Uterus (tissue), 4 donors: ENCODE results near the gene RARB. TPM values are rescaled to one million over a fixed set of nuclear protein-coding genes. Genes with fewer than 3 reads are reported as not detected.

Experiments used
- DNase-seq, 2 donors: peaks; one replicate each; pipeline ENCODE4 v3.0.0-alpha.2; 2019 to 2020
- H3K27ac ChIP-seq, 2 donors: fragments of 200-600 bp; sonication (generic); 1 replicate in 1 of 2; 2 replicates in 1 of 2; pipeline ENCODE4 v1.5.1; 2016 to 2018
- H3K27me3 ChIP-seq, 2 donors: fragments of 200-600 bp; sonication (generic); one replicate each; pipeline ENCODE4 v1.5.1; 2018 to 2019; ENCODE audit warnings: control low read depth in 1 of 2
- H3K36me3 ChIP-seq, 2 donors: fragments of 200-600 bp; sonication (generic); one replicate each; pipeline ENCODE4 v1.5.1; 2019; ENCODE audit warnings: control low read depth in 1 of 2
- H3K4me1 ChIP-seq, 2 donors: fragments of 200-600 bp; sonication (generic); one replicate each; pipeline ENCODE4 v1.5.1; 2018 to 2019; ENCODE audit warnings: control low read depth in 1 of 2
- H3K4me3 ChIP-seq, 2 donors: fragments of 200-600 bp; sonication (generic); 1 replicate in 1 of 2; 2 replicates in 1 of 2; pipeline ENCODE4 v1.5.1; 2018 to 2019; ENCODE audit warnings: mild to moderate bottlenecking in 1 of 2
- H3K9me3 ChIP-seq, 2 donors: fragments of 200-600 bp; sonication (generic); one replicate each; pipeline ENCODE4 v1.5.1; 2019; ENCODE audit warnings: control low read depth in 1 of 2
- CTCF ChIP-seq, 4 experiments: fragments of 200-600 bp in 2 of 4; fragments of 450-650 bp in 2 of 4; sonication (generic) in 2 of 4; IDR thresholded peaks; one replicate each; pipeline ENCODE4 v1.5.1; 2016 to 2019; ENCODE audit warnings: antibody characterized with exemption in 4 of 4, mild to moderate bottlenecking in 2 of 4, moderate library complexity in 1 of 4
- POLR2A ChIP-seq, 2 donors: fragments of 450-650 bp; IDR thresholded peaks; one replicate each; pipeline ENCODE4 v1.6.1; 2016; ENCODE audit warnings: antibody characterized with exemption in 2 of 2, mild to moderate bottlenecking in 1 of 2, moderate library complexity in 1 of 2
- intact Hi-C: fragments of 100-400 bp; cut with DNase I; formaldehyde crosslinking; loops from one replicate; pipeline ENCODE4 v1.15.1; 2023; ENCODE audit warnings: low total_unique reads
- total RNA-seq, 4 donors: library from RNA; depleted of rRNA in 3 of 4; stranded (reverse); fragments of >200 nt in 3 of 4; gene quantifications; one replicate each; pipeline versions ENCODE4 v1.1.0 to v1.2.4, GENCODE V29; 2014 to 2023
- donor health status: DM: yes; HTN: yes; CAD: no.

Gene RARB
- total RNA-seq, 4 donors from 2014 or later, result 6.7 to 63.0 (median 14.5) TPM

GRCh38 chr3:25420147-25420546, 7.9 kb upstream of the RARB start:
- DNase-seq, result no peak
- Histone ChIP-seq H3K4me1 (peaks cover 1 to 4% of the 10 kb centered on the region in 2 donors), H3K4me3 (no peak overlapping the region), H3K36me3 (no peaks in the 10 kb centered on the region), H3K27me3 (no peaks in the 10 kb centered on the region), H3K27ac (no peak overlapping the region), H3K9me3 (no peaks in the 10 kb centered on the region)
- intact Hi-C loops, result loop anchor here (10.0 kb wide), 1 partner anchor 165 kb away; no protein-coding TSS in a partner anchor
- no peak for TF ChIP-seq CTCF (IDR thresholded peaks at IDR 0.05)
- TF ChIP-seq POLR2A (IDR thresholded peaks at IDR 0.05), result no peak

GRCh38 chr3:25420885-25421284, 7.2 kb upstream of the RARB start:
- H3K27me3 ChIP-seq, result no peaks in the 10 kb centered on the region
- no peak overlapping the region for H3K27ac ChIP-seq
- intact Hi-C loops, result loop anchor here (10.0 kb wide), 1 partner anchor 164 kb away; no protein-coding TSS in a partner anchor
- H3K36me3 ChIP-seq, result no peaks in the 10 kb centered on the region
- no peak overlapping the region for H3K4me3 ChIP-seq
- no peak for DNase-seq
- no peak for TF ChIP-seq POLR2A (IDR thresholded peaks at IDR 0.05)
- no peak for TF ChIP-seq CTCF (IDR thresholded peaks at IDR 0.05)
- peaks cover 4 to 5% of the 10 kb centered on the region in 2 donors for H3K4me1 ChIP-seq
- H3K9me3 ChIP-seq, result no peaks in the 10 kb centered on the region

GRCh38 chr3:25421747-25422146, 6.3 kb upstream of the RARB start:
- Histone ChIP-seq H3K4me1 (peaks cover 4 to 5% of the 10 kb centered on the region in 2 donors), H3K9me3 (no peaks in the 10 kb centered on the region), H3K4me3 (no peak overlapping the region), H3K27me3 (no peaks in the 10 kb centered on the region), H3K27ac (no peak overlapping the region), H3K36me3 (no peaks in the 10 kb centered on the region)
- intact Hi-C loops, result loop anchor here (10.0 kb wide), 1 partner anchor 163 kb away; no protein-coding TSS in a partner anchor
- DNase-seq, result no peak
- TF ChIP-seq CTCF (IDR thresholded peaks at IDR 0.05), result no peak
- no peak for TF ChIP-seq POLR2A (IDR thresholded peaks at IDR 0.05)

- no peak overlapping the region for H3K4me3 ChIP-seq
- intact Hi-C loops, result loop anchor here (10.0 kb wide), 1 partner anchor 161 kb away; no protein-coding TSS in a partner anchor
- peak overlapping the region; percentile 56 to 96 for H3K27ac ChIP-seq
- no peak for DNase-seq
- H3K27me3 ChIP-seq, result no peaks in the 10 kb centered on the region
- no peaks in the 10 kb centered on the region for H3K36me3 ChIP-seq
- no peak for TF ChIP-seq POLR2A (IDR thresholded peaks at IDR 0.05)
- no peak for TF ChIP-seq CTCF (IDR thresholded peaks at IDR 0.05)
- peaks cover 4 to 5% of the 10 kb centered on the region in 2 donors for H3K4me1 ChIP-seq
- H3K9me3 ChIP-seq, result no peaks in the 10 kb centered on the region
These were observed 4.1 kb upstream of the RARB start for GRCh38 chr3:25423780-25424588.

- TF ChIP-seq POLR2A (IDR thresholded peaks at IDR 0.05) (no peak), CTCF (IDR thresholded peaks at IDR 0.05) (peak in 1 of 4 experiments; percentile 10)
- Histone ChIP-seq H3K27ac (peak overlapping the region; percentile 56 to 96), H3K4me3 (no peak overlapping the region), H3K4me1 (peaks cover 4 to 5% of the 10 kb centered on the region in 2 donors), H3K9me3 (no peaks in the 10 kb centered on the region), H3K27me3 (no peaks in the 10 kb centered on the region), H3K36me3 (no peaks in the 10 kb centered on the region)
- intact Hi-C loops, result loop anchor here (10.0 kb wide), 1 partner anchor 160 kb away; no protein-coding TSS in a partner anchor
- peak; percentile 39 to 67 for DNase-seq
These were observed 3.4 kb upstream of the RARB start for GRCh38 chr3:25424614-25425013.
